NCI-H146 (cell line): ENCODE results near the gene AHNAK2.

Experiments used
- DNase-seq: peaks from one replicate; lab custom pipeline; 2025; lab: John Stamatoyannopoulos, UW

Gene AHNAK2

GRCh38 chr14:104985675-104986486 is 7.7 kb upstream of the AHNAK2 start, which contains the start of gene CLBA1:
TSS of gene CLBA1 (plus strand) at chr14:104985788. CDS start at chr14:104986432, 644 bp downstream.
- peak; percentile 95 for DNase-seq

DNA sequence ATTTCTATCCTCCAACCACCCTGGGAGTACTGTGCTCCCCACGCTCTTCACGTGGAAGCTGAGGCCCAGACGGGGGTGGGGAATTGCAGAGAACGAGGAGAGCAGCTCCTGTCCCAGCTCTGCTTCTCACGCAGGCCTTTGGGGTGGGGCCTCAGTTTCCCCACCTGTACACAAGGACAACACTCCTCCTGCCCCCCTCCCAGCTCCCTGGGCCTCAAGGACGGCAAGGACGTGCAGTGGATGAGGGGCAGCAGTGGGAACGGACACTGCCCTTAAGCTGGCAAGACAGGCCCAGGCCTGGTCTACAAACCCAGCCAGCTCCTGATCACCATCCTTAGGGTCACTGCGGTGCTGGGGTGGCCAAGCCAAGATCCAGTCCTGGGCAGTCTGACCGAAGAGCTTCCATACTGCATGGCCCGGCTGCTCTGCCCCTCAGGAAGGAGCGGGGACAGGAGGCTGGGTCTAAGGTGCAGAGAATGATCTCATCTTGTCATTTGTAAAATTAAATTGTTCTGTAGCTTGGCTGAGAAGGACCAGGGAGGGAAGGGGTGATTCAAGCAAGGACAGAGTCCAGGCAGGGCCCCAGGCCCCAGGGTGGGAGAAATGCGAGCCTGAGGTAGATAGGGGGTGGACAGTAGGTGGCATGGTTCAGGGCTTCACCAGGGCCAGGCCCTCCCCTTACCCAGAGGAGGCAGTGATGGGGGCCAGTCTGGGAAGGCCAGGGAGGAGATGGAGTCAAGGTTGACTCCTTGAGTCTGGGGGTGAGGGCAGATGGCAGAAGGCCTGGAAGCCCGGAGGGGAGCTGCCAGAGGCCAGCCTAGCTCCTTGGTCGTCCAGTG is 6.1 kb upstream of the AHNAK2 start:
- DNase-seq: no peak

DNA sequence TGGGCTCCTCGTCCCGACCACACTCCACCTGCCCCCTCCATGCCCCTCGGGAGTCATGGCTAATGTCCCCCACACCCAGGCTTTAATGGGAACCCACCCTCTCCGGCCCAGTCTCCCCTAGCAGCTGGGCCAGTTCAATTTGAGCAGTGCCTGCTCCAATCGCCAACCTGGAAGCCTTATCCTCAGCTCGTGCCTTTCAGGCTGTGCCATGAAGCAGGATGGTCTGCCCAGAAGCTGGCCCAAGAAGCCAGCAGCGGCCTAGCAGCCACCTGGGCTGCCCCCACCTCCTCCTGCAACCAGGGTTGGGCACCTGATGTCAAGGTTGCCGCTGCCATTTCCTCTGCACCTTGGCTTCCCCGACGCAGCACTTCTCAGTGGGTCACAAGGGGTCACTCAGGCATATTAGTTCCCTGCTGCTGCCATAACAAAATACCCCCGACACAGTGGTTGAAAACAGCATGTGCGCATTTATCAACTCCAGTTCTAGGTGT is 5.1 kb upstream of the AHNAK2 start:
- DNase-seq: no peak

DNA sequence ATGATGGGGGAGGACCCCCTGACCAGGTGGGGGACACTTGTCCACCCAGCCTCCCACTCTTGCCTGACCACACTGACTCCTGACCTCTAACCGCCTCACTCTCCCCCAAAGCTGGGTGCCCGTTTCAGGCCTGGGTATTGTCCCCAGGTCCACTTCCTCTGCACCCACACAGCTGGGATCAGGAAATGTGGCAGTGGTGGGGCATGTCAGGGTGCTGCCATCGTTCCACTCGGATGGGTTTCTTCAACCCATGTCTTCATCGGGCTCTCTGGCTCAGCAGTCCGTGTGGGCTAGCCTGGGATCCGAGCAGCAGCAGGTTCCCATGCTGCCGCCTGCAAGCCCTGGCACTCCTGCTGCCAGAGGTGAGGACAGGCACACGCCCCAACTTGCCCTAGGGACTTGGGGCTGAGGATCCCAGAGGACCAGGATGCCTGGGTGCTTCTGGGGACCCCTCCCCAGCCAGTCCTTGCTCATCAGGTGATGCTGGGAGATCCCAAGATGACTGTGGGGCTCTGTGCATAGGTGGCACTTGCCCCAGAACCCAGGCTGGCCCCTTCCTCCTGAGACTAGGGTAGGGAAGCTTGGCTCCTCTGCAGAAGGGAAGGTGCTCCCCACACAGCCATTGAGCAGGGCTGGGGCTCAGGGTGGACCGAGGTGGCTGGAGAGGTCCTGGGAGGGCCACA is 4.5 kb upstream of the AHNAK2 start:
- no peak for DNase-seq

- no peak for DNase-seq
These were observed 3.7 kb upstream of the AHNAK2 start for GRCh38 chr14:104981699-104982541.

DNA sequence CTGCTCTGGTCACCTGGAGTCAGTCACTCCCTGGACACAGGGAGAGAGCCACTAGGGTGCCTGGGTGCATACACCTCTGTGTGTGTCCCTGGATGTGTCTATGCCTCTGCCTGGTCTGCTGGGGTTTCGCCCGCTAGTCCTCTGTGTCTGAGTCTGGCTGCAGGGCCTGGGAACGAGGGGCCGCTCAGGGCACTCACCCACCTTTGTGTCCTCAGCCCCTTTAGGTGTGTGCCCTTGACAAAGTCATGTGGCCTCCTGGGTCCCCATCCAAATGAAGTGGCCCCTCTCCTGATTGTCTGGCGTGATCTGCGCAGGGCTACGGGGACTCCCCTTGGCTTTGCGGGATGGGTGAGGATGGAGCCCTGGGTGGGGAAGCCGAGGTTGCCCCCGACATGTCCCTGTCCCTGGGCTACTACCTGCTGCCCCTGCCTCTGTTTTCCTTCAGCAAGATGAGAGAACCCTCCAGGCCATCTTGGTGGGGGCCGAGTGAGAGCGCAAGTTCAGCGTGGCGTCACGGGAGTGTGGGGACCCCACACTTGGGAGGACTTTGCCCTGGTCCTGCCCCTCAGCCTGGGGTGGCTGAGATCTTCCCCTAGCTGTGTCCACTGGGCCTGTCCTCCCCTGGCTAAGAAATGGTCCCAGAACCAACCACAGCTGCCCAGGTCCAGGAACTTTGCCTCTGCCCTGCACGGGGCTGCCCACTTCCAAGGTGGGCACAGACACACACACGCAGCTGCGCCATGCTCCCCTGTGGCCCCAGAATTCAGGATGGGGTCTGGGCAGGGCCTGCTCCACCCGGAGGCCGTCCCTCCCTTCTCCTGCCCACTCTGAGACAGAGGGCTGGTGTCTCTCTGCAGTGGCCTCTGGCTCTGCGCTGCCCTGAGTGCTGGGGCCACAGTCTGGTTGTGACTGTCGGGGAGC is 2.7 kb upstream of the AHNAK2 start:
- DNase-seq: no peak

GRCh38 chr14:104979758-104980610 is 1.8 kb upstream of the AHNAK2 start:
- no peak for DNase-seq

GRCh38 chr14:104978746-104979691 is 845 bp upstream of the AHNAK2 start:
- peak; percentile 48 for DNase-seq

- no peak for DNase-seq
These were observed 1.0 kb downstream of the AHNAK2 start for GRCh38 chr14:104977008-104977680.

GRCh38 chr14:104976198-104977007 is 1.8 kb downstream of the AHNAK2 start:
- peak; percentile 94 for DNase-seq

DNA sequence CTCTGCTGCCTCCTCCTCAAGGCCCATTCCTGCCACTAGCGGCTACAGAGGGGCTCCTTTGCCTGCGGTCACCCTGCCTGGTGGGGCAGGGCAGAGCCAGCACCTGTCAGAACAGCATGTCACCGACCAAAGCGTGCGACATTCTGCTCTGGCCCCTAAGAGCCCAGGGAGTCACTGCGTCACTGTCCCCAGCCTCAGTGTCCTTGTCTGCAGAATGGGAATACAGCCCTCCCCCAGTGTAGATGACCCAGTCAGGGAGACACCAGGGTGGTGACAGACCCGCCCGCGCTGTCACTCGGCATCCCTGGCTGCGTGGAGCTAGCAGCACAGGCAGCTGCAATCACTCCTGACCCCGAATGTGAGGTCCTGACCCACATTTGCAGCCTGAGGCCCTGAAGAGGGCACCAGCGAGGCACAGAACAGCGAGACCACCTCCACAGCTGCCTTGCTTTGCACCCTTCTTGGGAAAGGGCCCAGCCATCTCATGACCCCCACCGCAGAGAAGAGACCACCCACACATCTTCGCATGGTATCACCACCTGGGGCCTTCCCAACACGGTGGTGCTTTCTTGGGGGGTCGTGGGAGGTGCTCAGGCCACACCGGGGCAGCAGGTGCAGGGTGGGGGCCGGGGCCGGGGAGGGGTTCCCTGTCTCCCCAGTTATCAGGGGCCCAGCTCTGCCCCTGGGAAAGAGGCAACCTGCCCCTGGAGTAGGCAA is 2.5 kb downstream of the AHNAK2 start:
- no peak for DNase-seq

GRCh38 chr14:104974665-104975390 is 3.3 kb downstream of the AHNAK2 start:
- DNase-seq: no peak

GRCh38 chr14:104974146-104974541 is 4.0 kb downstream of the AHNAK2 start:
- DNase-seq: no peak

DNA sequence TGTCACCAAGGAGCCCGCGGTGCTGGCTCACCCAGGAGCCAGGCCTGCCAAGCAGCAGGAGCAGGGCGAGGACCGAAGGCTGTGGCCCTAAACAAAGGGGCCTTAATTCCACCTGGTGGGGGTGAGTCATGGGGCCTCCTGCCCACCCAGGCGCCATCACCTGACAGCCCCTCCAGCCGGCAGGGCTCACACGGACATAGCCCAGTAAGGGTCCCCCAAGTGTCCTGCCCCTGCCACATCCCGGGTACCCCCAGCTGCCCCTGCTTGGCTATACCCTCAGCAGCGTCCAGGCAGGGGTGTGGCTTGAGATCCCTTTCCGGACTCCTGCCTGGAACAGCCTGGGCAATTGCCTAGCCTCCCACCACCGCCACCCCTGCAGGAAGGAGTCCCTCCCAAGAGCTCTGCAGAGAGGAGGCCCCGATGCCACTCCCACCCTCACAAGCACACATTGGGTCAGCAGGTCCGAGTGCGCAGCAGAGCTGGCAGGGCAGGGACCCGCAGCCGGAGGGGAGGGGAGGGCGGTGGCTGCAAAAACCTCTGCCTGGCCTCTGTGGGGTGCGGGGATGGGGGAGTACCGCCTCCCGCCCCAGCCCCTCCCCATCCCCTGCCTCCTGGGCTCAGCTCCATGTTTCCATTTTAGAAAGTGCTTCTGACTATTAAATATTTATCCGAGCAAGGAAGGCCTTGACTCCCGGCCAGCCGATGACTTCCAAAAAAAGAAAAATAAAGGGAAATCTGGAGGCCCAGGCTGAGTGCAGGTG is 4.6 kb downstream of the AHNAK2 start:
- DNase-seq: no peak

DNA sequence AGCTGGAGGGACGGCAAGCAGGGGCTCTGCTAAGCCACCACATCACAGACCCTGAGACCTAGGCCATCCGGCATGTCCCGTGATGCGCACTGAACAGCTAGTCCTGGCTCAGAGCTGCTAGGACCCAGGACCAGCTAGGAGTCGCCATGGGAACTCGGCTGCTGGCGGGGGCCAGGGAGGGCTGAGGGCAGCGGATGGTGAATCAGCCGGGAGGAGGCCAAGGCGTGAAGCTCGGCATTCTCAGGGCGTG is 5.1 kb downstream of the AHNAK2 start:
- DNase-seq: no peak
